Kidney (tissue), 14 donors: ENCODE measurements around the gene GMPPA. TPM values are rescaled to one million over a fixed set of nuclear protein-coding genes. Genes with fewer than 3 reads are reported as not detected.
A peak's percentile ranks its signal among the peaks of the same experiment; 100 is the strongest.

ENCODE experiments used
- DNase-seq, 5 donors: peaks; one replicate each; pipeline ENCODE4 v3.0.0-alpha.2; 2013 to 2020
- FAIRE-seq: peaks from 2 replicates; lab custom pipeline; 2012; peaks lifted over from hg19 to GRCh38; lab: Jason Lieb, UNC
- H3K27ac ChIP-seq, 2 donors: one replicate each; pipeline ENCODE4 v1.7.0; 2013; ENCODE audit warnings: low read depth in 2 of 2, low read length in 2 of 2, inconsistent platforms in 1 of 2
- H3K27me3 ChIP-seq: one replicate; pipeline ENCODE4 v1.7.1; 2013; ENCODE audit warnings: low read length, inconsistent platforms; ENCODE audit not compliant: control insufficient read depth, insufficient read depth
- H3K36me3 ChIP-seq, 3 donors: one replicate each; pipeline versions ENCODE4 v1.7.0 to v1.7.1; 2013; ENCODE audit warnings: low read length in 3 of 3, control low read depth in 1 of 3, inconsistent platforms in 1 of 3; ENCODE audit not compliant: insufficient read depth in 3 of 3, control insufficient read depth in 2 of 3
- H3K4me1 ChIP-seq, 3 donors: one replicate each; pipeline versions ENCODE4 v1.7.0 to v1.7.1; 2013; ENCODE audit warnings: low read length in 3 of 3, inconsistent platforms in 1 of 3, low read depth in 1 of 3; ENCODE audit not compliant: control insufficient read depth in 2 of 3, insufficient read depth in 2 of 3
- H3K4me3 ChIP-seq, 3 donors: one replicate each; pipeline versions ENCODE4 v1.7.0 to v1.8.1; 2013; ENCODE audit warnings: low read length in 3 of 3, control low read depth in 1 of 3, inconsistent platforms in 1 of 3
- H3K9ac ChIP-seq, 3 donors: one replicate each; pipeline versions ENCODE4 v1.7.0 to v1.7.1; 2013; ENCODE audit warnings: low read length in 3 of 3, control low read depth in 1 of 3, inconsistent platforms in 1 of 3
- H3K9me3 ChIP-seq, 3 donors: one replicate each; pipeline versions ENCODE4 v1.7.0 to v1.7.1; 2013; ENCODE audit warnings: low read length in 3 of 3, control low read depth in 1 of 3, inconsistent platforms in 1 of 3; ENCODE audit not compliant: control insufficient read depth in 2 of 3, insufficient read depth in 1 of 3
- CTCF ChIP-seq: IDR thresholded peaks from 3 replicates; pipeline ENCODE4 v1.5.1; 2012; ENCODE audit warnings: mild to moderate bottlenecking, moderate library complexity, borderline replicate concordance; ENCODE audit not compliant: insufficient read depth; ENCODE audit errors: extremely low read depth
- intact Hi-C: fragments of 100-400 bp; cut with DNase I; formaldehyde crosslinking; loops from one replicate; pipeline ENCODE4 v1.11.1; 2022
- polyA plus RNA-seq: library from polyadenylated mRNA; stranded (reverse); fragments of 350-450 nt; fragmentation: Illumina TruSeq; extraction: RNeasy Lipid Tissue Mini Kit (QIAGEN cat#74804); gene quantifications from one replicate; pipeline ENCODE4 v1.2.3, GENCODE V29; 2014; ENCODE audit warnings: low read depth, low replicate concordance; ENCODE audit not compliant: insufficient read depth
- total RNA-seq: library from RNA; stranded (reverse); fragmentation: NEBNext Ultra II Directional; extraction: Animal tissue kit (Norgen Biotek cat#: 25700); gene quantifications from one replicate; pipeline ENCODE4 v1.2.1, GENCODE V29; 2021
- donor health status: control.
- donor health status: control.
- donor health status: control.
- donor health status: control.
- donor health status: control.
- donor health status: DM: yes; HTN: yes; CAD: no.
- donor health status: Normal renal cell carcinoma (clear cell type).

The GMPPA gene
- total and polyA plus RNA-seq, 2 donors from 2014 or later, result 33.9 to 53.1 TPM

- Histone ChIP-seq H3K9me3 (no peaks in the 10 kb centered on the region), H3K4me3 (no peak overlapping the region), H3K9ac (no peak overlapping the region), H3K27me3 (no peaks in the 10 kb centered on the region), H3K4me1 (peaks cover 0 to 4% (median 3%) of the 10 kb centered on the region in 3 donors), H3K27ac (no peak overlapping the region), H3K36me3 (peaks cover 0 to 7% (median 6%) of the 10 kb centered on the region in 3 donors)
- no peak for FAIRE-seq
- TF ChIP-seq CTCF, result no peak
- peak in 1 of 5 donors; percentile 71 for DNase-seq
- intact Hi-C loops, result no loop called here
Observed at GRCh38 chr2:219507581-219508443, 9.1 kb downstream of the GMPPA start.

- Histone ChIP-seq H3K36me3 (peaks cover 0 to 7% (median 6%) of the 10 kb centered on the region in 3 donors), H3K4me3 (no peak overlapping the region), H3K27me3 (no peaks in the 10 kb centered on the region), H3K9ac (no peak overlapping the region), H3K27ac (no peak overlapping the region), H3K9me3 (no peaks in the 10 kb centered on the region), H3K4me1 (peaks cover 0 to 4% (median 3%) of the 10 kb centered on the region in 3 donors)
- DNase-seq, result no peak
- intact Hi-C loops, result no loop called here
- TF ChIP-seq CTCF, result no peak
- FAIRE-seq, result no peak
Observed at GRCh38 chr2:219508444-219508734, 9.7 kb downstream of the GMPPA start.

- Histone ChIP-seq H3K9ac (no peak overlapping the region), H3K9me3 (no peaks in the 10 kb centered on the region), H3K36me3 (peaks cover 0 to 3% (median 2%) of the 10 kb centered on the region in 3 donors), H3K4me3 (no peak overlapping the region), H3K27me3 (no peaks in the 10 kb centered on the region), H3K4me1 (peaks cover 0 to 7% (median 3%) of the 10 kb centered on the region in 3 donors), H3K27ac (no peak overlapping the region)
- no peak for TF ChIP-seq CTCF
- intact Hi-C loops, result no loop called here
- DNase-seq (no peak), FAIRE-seq (no peak)
Observed at GRCh38 chr2:219508971-219509779, 10.5 kb downstream of the GMPPA start.
